Measurements from ENCODE around the gene CUBN. TPM values are rescaled to one million over a fixed set of nuclear protein-coding genes. Genes with fewer than 3 reads are reported as not detected.

Gene CUBN
- total and polyA plus RNA-seq, 9 of the 15 experiments (the other 6 are each of a cell fraction or from before 2014, with no cell fraction given): 0.04 to 0.33 (median 0.09) TPM

GRCh38 chr10:17092216-17092944 is 37.2 kb downstream of the CUBN start (continued):
- TF ChIP-seq ZNF395 (CRISPR knock-in tag; IDR thresholded peaks at IDR 0.05) (peak; percentile 65; the same call in 1 of the 2 replicates), ZNF592 (IDR thresholded peaks at IDR 0.05) (peak; percentile 90), GTF2A2 (tag; IDR thresholded peaks at IDR 0.05) (peak; percentile 88), KLF6 (CRISPR knock-in tag; IDR thresholded peaks at IDR 0.05; ENCODE audit: borderline replicate concordance) (peak; percentile 16; the same call in 1 of the 2 replicates), ZNF639 (CRISPR knock-in tag; conservative IDR thresholded peaks at IDR 0.05 in 1 of 2, IDR thresholded peaks at IDR 0.05 in 1 of 2) (0 out of 4 replicates have a peak, but pooled peaks of 1 of the 2 experiments have one; percentile 37), DMBX1 (CRISPR knock-in tag; IDR thresholded peaks at IDR 0.05; ENCODE audit: borderline replicate concordance) (peak; percentile 97), ZNF253 (CRISPR knock-in tag; conservative IDR thresholded peaks at IDR 0.05) (no peak), NR2C1 (IDR thresholded peaks at IDR 0.05) (no peak), NR2C1 (tag; IDR thresholded peaks at IDR 0.05) (peak; percentile 71; the same call in 1 of the 2 replicates), TAF7 (tag; IDR thresholded peaks at IDR 0.05) (peak; percentile 29; the same call in 1 of the 2 replicates), RFX1 (IDR thresholded peaks at IDR 0.05) (peak; percentile 61), CBX2 (IDR thresholded peaks at IDR 0.05; ENCODE audit: insufficient read depth, low read length, poor library complexity, severe bottlenecking) (no peak), DIDO1 (tag; IDR thresholded peaks at IDR 0.05; ENCODE audit: low read depth) (0 out of 2 replicates have a peak, but pooled peaks have one; percentile 59), DDX20 (tag; IDR thresholded peaks at IDR 0.05; ENCODE audit: low read depth) (peak; percentile 78), ZNF175 (CRISPR knock-in tag; IDR thresholded peaks at IDR 0.05; ENCODE audit: low read depth) (peak; percentile 86), ZNF740 (CRISPR knock-in tag; IDR thresholded peaks at IDR 0.05) (no peak), ZNF740 (tag; IDR thresholded peaks at IDR 0.05) (peak in 1 of 2 experiments; percentile 90; a peak in 2 of 4 replicates)

Measured in K562 (cell line).